ENCODE measurements around the gene MPO.

The MPO gene

GRCh38 chr17:58318065-58318481 is 37.3 kb upstream of the MPO start:
- Histone ChIP-seq H3K36me3 (ENCODE audit: control insufficient read depth, insufficient read depth, low read length, severe bottlenecking) (no peaks in the 10 kb centered on the region), H3K9ac (ENCODE audit: low read length) (no peak overlapping the region), H3K4me3 (ENCODE audit: low read length) (no peak overlapping the region), H3K27me3 (replicated peaks; ENCODE audit: control insufficient read depth, insufficient read depth, low read length) (peaks cover 24% of the 10 kb centered on the region), H3K4me1 (ENCODE audit: control insufficient read depth, insufficient read depth, low read length) (no peaks in the 10 kb centered on the region), H3K9me3 (ENCODE audit: control insufficient read depth, low read length) (no peaks in the 10 kb centered on the region)
- no peak for DNase-seq (ENCODE audit: low read depth)

- H3K4me3 ChIP-seq (ENCODE audit: low read length) = no peak overlapping the region
- no peak overlapping the region for H3K9ac ChIP-seq (ENCODE audit: low read length)
- H3K9me3 ChIP-seq (ENCODE audit: control insufficient read depth, low read length) = no peaks in the 10 kb centered on the region
- H3K36me3 ChIP-seq (ENCODE audit: control insufficient read depth, insufficient read depth, low read length, severe bottlenecking) = no peaks in the 10 kb centered on the region
- H3K4me1 ChIP-seq (ENCODE audit: control insufficient read depth, insufficient read depth, low read length) = no peaks in the 10 kb centered on the region
- peak; percentile 47 for DNase-seq (ENCODE audit: low read depth)
- peaks cover 24% of the 10 kb centered on the region for H3K27me3 ChIP-seq (replicated peaks; ENCODE audit: control insufficient read depth, insufficient read depth, low read length)
These were observed 36.8 kb upstream of the MPO start for GRCh38 chr17:58317421-58318064.

DNA sequence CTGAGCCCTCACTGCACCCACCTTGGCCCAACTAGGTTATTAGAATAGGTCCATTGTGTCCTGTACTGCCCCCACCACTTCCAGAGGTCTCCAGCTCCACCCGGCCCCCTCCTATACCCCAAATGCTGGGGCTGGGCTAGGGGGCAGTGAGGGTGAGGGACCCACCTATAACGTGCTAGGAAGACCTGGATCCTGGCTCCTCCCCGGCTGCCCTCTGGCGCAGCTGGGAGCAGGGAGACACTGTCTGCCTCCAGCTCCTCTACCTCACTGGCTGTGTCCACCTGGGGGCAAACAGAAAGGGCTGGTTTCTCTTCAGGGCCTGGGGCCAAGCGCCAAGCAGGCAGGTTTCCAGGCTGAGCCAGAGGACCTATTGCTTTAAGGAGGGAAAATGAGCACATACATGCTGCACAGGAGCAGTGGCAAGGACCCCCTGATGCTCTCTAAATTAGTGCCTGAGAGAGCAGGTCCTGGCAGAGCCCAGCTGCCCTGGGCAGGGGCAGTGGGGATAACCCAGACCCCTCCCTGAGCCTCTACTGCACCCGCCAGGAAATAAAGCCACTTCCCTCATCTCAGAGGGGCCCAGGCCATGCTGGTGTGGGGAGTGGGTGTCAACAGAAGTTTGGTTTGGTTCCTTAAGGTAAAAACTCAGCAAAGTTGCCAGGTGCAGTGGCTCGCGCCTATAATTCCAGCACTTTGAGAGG is 35.7 kb upstream of the MPO start:
- Histone ChIP-seq H3K36me3 (ENCODE audit: control insufficient read depth, insufficient read depth, low read length, severe bottlenecking) (no peaks in the 10 kb centered on the region), H3K9ac (ENCODE audit: low read length) (no peak overlapping the region), H3K27me3 (replicated peaks; ENCODE audit: control insufficient read depth, insufficient read depth, low read length) (peaks cover 14% of the 10 kb centered on the region), H3K9me3 (ENCODE audit: control insufficient read depth, low read length) (no peaks in the 10 kb centered on the region), H3K4me1 (ENCODE audit: control insufficient read depth, insufficient read depth, low read length) (no peaks in the 10 kb centered on the region), H3K4me3 (ENCODE audit: low read length) (no peak overlapping the region)
- no peak for DNase-seq (ENCODE audit: low read depth)

- H3K4me3 ChIP-seq (ENCODE audit: low read length) = no peak overlapping the region
- no peaks in the 10 kb centered on the region for H3K36me3 ChIP-seq (ENCODE audit: control insufficient read depth, insufficient read depth, low read length, severe bottlenecking)
- no peaks in the 10 kb centered on the region for H3K4me1 ChIP-seq (ENCODE audit: control insufficient read depth, insufficient read depth, low read length)
- H3K27me3 ChIP-seq (replicated peaks; ENCODE audit: control insufficient read depth, insufficient read depth, low read length) = peaks cover 14% of the 10 kb centered on the region
- no peak for DNase-seq (ENCODE audit: low read depth)
- no peaks in the 10 kb centered on the region for H3K9me3 ChIP-seq (ENCODE audit: control insufficient read depth, low read length)
- no peak overlapping the region for H3K9ac ChIP-seq (ENCODE audit: low read length)
These were observed 35.0 kb upstream of the MPO start for GRCh38 chr17:58315750-58316149.

DNA sequence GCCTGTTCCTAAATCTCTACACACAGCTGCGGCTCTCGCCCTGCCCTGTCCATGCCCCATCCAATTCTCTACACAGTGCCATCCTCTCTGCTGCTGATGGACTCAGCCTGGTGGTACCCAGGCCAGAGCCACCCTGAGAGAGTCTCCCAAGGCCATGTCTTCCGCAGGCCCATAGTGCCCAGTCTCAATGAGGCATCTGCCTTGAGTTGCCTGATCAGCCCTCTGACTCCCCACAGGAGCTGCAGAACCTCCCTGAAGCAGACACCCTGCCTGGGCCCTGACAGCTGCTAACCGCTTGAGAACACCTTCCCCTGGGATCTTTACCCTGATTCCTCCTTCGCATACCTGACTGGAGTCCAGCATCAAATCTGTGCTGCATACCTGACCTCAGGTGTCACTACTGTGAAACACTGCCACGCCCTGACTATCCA is 34.6 kb upstream of the MPO start:
- Histone ChIP-seq H3K9me3 (ENCODE audit: control insufficient read depth, low read length) (no peaks in the 10 kb centered on the region), H3K4me1 (ENCODE audit: control insufficient read depth, insufficient read depth, low read length) (no peaks in the 10 kb centered on the region), H3K27me3 (replicated peaks; ENCODE audit: control insufficient read depth, insufficient read depth, low read length) (peaks cover 14% of the 10 kb centered on the region), H3K9ac (ENCODE audit: low read length) (no peak overlapping the region), H3K4me3 (ENCODE audit: low read length) (no peak overlapping the region), H3K36me3 (ENCODE audit: control insufficient read depth, insufficient read depth, low read length, severe bottlenecking) (no peaks in the 10 kb centered on the region)
- no peak for DNase-seq (ENCODE audit: low read depth)

GRCh38 chr17:58314706-58315015 is 33.9 kb upstream of the MPO start:
- H3K36me3 ChIP-seq (ENCODE audit: control insufficient read depth, insufficient read depth, low read length, severe bottlenecking) = no peaks in the 10 kb centered on the region
- no peak for DNase-seq (ENCODE audit: low read depth)
- H3K4me3 ChIP-seq (ENCODE audit: low read length) = no peak overlapping the region
- no peaks in the 10 kb centered on the region for H3K4me1 ChIP-seq (ENCODE audit: control insufficient read depth, insufficient read depth, low read length)
- no peaks in the 10 kb centered on the region for H3K9me3 ChIP-seq (ENCODE audit: control insufficient read depth, low read length)
- H3K27me3 ChIP-seq (replicated peaks; ENCODE audit: control insufficient read depth, insufficient read depth, low read length) = peaks cover 9% of the 10 kb centered on the region
- H3K9ac ChIP-seq (ENCODE audit: low read length) = no peak overlapping the region

DNA sequence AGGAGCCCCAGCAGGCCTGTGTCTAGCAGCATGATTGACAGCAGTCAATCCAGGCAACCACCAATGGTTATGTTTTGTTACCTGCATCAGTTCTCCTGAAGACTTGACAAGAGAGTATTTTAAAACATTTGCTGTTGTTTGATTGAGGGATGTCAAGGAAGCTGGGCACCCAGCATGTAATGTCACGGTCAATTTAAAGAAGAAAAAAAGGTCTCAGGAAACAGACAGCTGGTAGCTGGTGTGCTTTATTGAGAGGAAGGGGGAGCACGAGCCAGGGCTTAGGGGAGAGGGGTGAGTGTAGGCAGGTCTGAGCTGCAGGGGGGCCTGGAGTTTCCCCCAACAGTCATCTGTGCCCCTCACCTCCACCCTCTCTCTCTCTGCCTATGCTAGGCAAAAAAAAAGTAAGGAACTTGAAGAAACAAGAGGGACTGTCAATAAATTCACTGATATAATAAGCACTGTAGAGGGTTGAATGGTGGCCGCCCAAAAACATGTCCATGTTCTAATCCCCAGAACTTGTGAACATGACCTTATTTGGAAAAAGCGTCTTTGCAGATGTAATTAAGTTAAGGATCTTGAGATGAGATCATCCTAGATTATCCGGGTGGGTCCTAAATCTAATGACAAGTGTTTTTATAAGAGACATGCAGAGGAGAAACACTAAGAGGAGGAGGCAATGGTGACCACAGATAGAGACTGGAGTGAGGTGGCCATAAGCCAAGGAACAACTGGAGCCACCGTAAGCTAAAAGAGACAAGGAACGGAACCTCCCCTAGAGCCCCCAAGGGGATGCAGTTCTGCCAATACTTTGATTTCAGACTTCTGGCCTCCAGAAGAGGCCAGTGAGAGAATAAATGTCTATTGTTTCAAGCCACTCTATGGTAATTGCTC is 33.3 kb upstream of the MPO start:
- Histone ChIP-seq H3K36me3 (ENCODE audit: control insufficient read depth, insufficient read depth, low read length, severe bottlenecking) (no peaks in the 10 kb centered on the region), H3K9me3 (ENCODE audit: control insufficient read depth, low read length) (no peaks in the 10 kb centered on the region), H3K9ac (ENCODE audit: low read length) (no peak overlapping the region), H3K27me3 (replicated peaks; ENCODE audit: control insufficient read depth, insufficient read depth, low read length) (peaks cover 9% of the 10 kb centered on the region), H3K4me1 (ENCODE audit: control insufficient read depth, insufficient read depth, low read length) (no peaks in the 10 kb centered on the region), H3K4me3 (ENCODE audit: low read length) (no peak overlapping the region)
- no peak for DNase-seq (ENCODE audit: low read depth)

DNA sequence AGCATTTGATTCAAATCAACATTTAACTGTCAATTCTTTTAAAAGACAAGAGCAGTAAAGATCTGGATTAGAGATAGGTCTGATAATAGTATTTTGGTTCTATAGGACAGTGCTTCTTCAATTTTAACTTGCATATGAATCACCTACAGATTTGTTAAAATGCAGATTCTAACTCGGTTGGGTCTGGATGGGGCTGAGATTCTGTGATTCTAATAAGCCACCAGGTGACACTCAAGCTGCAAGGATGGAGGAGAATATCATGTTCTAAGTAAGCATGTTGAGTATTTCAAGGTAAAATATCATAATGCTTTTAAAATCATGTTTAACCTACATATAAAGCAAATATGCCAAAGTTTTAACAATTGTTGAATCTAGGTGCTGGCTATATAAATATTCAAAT is 32.1 kb upstream of the MPO start:
- Histone ChIP-seq H3K36me3 (ENCODE audit: control insufficient read depth, insufficient read depth, low read length, severe bottlenecking) (no peaks in the 10 kb centered on the region), H3K4me1 (ENCODE audit: control insufficient read depth, insufficient read depth, low read length) (no peaks in the 10 kb centered on the region), H3K4me3 (ENCODE audit: low read length) (no peak overlapping the region), H3K9me3 (ENCODE audit: control insufficient read depth, low read length) (no peaks in the 10 kb centered on the region), H3K9ac (ENCODE audit: low read length) (no peak overlapping the region), H3K27me3 (replicated peaks; ENCODE audit: control insufficient read depth, insufficient read depth, low read length) (peaks cover 11% of the 10 kb centered on the region)
- DNase-seq (ENCODE audit: low read depth) = no peak

GRCh38 chr17:58312021-58312630 is 31.4 kb upstream of the MPO start:
- no peak overlapping the region for H3K9ac ChIP-seq (ENCODE audit: low read length)
- H3K36me3 ChIP-seq (ENCODE audit: control insufficient read depth, insufficient read depth, low read length, severe bottlenecking) = no peaks in the 10 kb centered on the region
- peaks cover 15% of the 10 kb centered on the region for H3K27me3 ChIP-seq (replicated peaks; ENCODE audit: control insufficient read depth, insufficient read depth, low read length)
- no peaks in the 10 kb centered on the region for H3K9me3 ChIP-seq (ENCODE audit: control insufficient read depth, low read length)
- H3K4me1 ChIP-seq (ENCODE audit: control insufficient read depth, insufficient read depth, low read length) = no peaks in the 10 kb centered on the region
- DNase-seq (ENCODE audit: low read depth) = no peak
- H3K4me3 ChIP-seq (ENCODE audit: low read length) = no peak overlapping the region

- no peaks in the 10 kb centered on the region for H3K9me3 ChIP-seq (ENCODE audit: control insufficient read depth, low read length)
- no peak overlapping the region for H3K9ac ChIP-seq (ENCODE audit: low read length)
- no peaks in the 10 kb centered on the region for H3K36me3 ChIP-seq (ENCODE audit: control insufficient read depth, insufficient read depth, low read length, severe bottlenecking)
- DNase-seq (ENCODE audit: low read depth) = no peak
- peaks cover 20% of the 10 kb centered on the region for H3K27me3 ChIP-seq (replicated peaks; ENCODE audit: control insufficient read depth, insufficient read depth, low read length)
- H3K4me1 ChIP-seq (ENCODE audit: control insufficient read depth, insufficient read depth, low read length) = no peaks in the 10 kb centered on the region
- H3K4me3 ChIP-seq (ENCODE audit: low read length) = no peak overlapping the region
These were observed 30.7 kb upstream of the MPO start for GRCh38 chr17:58311429-58311894.

All from adipocyte (in vitro differentiated cells).